Activated CD8-positive, alpha-beta memory T cell treated with anti-CD3 and anti-CD28 coated beads for 48 hours (primary cell): ENCODE measurements around the gene PLEKHG1.

Experiments used
- DNase-seq, 3 experiments: peaks; one replicate each; pipeline ENCODE4 v3.0.0-alpha.2; 2020; ENCODE audit warnings: low read depth in 2 of 3, low spot score in 2 of 3

PLEKHG1 gene

DNA sequence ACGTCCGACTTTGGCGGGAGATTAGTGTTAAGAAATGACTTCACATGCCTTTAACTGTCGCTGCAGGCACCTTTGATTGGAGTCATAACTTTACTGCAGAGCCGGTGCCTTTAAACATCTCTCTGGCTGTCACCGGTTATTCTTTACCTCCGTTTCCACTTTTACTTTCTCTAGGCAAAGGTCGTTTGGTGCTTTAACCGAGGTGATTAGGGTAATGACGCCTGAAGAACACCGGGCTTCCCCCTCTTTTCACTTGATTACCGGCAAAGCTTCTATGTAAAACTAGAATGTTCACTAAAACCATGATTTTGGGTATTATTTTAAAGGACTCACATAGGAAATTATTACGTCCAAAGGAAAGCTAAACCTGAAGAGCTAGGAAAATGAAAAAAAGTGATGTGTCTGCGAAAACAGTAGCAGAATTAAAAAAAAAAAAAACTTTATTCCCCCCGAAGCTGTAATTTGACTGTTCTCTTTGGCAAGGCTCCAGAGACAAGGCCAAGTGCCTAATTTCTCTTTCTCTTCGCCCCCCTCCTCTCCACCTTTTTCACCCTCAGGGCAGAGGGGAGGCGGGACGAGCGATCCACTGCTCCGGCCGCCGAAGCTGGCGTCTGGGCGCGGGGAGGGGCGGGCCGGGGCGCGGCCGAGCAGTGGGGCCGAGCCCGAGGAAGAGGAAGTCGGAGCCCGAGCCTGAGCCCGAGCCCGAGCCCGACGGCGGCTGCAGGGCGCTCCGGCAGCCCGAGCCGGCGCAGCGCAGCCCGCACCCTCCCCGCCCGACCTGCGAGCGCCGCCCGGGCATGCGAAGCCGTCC, at the start of gene PLEKHG1:
Gene PLEKHG1, plus strand, starts transcription at position 687 of the 811 bp plus-strand sequence. CDS start 133,797 bp downstream, outside the sequence.
- peak; percentile 6 to 52 (median 21) for DNase-seq

DNA sequence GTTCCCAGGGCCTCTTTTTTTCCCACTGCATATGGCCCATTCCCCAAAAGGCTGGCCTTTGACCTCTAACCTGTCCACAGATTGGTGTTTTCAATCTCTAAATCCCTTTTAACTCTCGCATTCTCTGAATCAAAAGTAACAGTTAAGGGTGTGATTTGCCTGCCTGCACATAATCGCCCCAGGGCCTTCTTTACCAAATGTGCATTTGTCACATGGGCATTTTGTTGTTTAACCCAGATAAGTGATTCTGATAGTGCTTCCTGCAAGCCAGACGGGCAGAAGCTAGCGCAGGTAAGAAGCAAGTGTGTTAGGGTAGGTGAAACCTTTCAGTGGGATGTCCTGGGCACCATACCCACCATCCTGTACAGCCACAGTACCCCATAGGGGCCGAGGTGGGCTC, 49.4 kb upstream of the PLEKHG1 start:
- no peak for DNase-seq

DNA sequence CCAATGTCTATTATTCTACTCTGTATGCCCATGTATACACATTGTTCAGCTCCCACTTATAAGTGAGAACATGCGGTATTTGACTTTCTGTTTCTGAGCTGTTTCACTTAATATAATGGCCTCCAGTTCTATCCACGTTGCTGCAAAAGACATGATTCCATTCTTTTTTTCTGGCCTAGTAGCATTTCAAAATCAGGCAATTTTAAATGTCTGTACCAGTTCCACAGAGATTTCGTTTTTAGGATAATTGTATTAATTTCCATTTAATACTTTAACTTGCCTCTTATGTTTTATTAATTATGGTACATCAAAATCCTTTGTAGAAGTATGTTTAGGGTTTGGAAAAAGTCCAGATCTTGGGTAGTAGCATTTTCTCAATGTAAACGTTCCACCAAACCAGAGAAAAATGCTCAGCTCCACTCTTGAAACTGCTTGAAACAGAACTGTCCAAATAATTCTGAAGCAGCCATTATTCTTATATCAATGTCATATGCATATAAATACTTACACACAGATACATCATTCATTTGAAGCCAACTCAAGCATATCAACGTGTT, 42.6 kb upstream of the PLEKHG1 start:
- no peak for DNase-seq

DNA sequence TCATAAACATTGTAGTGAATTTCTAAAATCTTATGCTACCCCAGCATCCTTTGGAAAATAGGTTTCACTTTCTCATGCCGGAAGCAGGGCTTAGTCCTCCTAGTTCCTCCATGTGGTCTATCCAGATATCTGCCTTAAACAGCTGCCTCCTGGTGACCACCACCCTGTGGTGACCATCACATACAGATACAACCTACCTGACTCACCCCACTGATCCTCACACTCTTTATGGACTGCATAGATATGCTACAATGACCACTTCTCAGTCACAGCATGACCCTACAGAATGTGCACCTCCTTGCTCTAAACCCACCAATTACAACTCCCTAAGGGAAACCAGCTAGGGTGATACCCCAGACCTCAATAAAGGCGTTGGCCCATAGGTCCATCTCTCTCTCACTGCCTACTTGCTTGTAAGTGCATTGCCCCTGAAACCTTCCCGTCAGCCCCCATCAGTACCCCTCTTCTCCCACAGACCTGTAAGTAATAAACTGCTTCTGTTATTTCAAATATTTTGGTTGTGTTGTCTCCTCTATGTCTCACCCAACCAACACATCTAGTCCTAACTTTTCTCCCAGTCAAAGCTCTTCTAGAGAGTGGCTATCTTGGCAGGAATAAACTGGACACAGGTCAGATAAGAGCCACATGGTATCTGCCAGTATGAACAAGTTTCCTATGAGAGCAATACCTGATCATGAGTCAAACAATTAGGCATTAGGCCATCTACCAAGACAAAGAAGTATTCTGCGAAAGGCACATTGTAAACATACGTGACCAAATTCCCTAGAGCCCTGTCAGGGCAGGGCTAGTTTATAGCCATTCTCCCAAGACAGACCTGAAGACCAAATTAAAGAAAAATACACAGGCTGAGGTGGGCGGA, 39.4 kb upstream of the PLEKHG1 start:
- no peak for DNase-seq

DNA sequence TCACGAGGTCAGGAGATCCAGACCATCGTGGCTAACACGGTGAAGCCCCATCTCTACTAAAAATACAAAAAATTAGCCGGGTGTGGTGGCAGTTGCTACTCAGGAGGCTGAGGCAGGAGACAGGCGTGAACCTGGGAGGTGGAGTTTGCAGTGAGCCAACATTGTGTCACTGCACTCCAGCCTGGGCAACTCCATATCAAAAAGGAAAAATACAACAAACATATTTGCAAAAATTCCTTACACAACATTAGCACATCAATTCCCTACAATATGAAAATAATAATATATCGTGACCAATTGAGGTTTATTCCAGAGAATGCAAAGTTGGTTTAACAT, 38.8 kb upstream of the PLEKHG1 start:
- DNase-seq: no peak

DNA sequence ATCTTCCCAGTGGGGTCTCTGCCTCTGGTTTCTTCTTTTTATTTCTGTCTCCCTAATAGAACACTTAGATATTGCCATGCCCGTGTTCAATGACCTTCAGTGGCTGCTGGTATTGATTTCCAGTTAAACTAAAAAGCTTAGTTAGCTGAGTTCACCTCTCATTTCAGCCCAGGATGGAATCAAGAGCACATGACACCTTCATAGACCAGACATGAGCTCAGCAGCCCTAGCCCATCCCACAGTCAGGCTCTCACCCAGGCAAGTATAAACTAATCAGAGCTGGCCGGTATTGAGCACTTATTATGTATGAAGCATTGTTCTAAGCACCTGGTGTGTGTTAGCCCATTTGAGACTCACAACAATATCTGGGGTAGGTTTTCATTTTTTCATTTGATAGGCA, 33.7 kb upstream of the PLEKHG1 start:
- DNase-seq: no peak

DNA sequence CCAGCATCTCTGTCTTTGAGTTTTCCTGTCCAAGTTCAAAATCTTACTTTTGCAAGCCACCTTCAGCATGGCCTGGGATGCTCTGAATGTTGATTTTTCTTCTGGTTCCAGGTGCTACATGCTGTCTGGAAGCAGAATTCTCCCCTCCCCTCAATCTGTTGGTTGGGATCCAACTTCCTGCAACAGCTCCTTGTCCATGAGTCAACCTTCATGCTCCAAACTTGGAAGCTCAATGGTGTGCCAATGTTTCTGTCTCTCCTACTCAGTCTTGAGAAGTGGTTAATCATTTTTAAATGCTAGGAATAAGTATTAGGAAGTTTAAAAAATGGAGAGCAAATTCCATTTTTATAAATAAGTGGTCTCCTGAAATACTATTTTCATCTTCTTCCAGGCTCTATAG, 33.2 kb upstream of the PLEKHG1 start:
- no peak for DNase-seq

DNA sequence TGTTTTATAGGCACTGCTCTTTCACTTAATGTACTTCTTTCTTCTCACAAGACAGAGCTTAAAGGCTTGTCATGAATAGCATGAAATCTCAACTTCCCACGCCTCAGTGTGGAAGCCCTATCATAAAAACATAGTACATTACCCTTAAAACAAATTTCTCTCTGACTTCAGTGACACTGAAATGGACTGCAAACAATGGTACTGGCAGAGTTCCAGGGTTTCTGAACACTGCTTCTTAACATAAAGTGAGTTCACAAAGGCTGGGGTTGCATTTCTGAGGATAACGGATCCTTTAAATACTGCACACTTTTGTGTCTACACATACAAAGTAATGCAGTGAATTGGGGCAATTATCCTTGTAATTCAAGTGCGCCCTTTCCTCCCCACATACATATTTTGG, 32.3 kb upstream of the PLEKHG1 start:
- no peak for DNase-seq

DNA sequence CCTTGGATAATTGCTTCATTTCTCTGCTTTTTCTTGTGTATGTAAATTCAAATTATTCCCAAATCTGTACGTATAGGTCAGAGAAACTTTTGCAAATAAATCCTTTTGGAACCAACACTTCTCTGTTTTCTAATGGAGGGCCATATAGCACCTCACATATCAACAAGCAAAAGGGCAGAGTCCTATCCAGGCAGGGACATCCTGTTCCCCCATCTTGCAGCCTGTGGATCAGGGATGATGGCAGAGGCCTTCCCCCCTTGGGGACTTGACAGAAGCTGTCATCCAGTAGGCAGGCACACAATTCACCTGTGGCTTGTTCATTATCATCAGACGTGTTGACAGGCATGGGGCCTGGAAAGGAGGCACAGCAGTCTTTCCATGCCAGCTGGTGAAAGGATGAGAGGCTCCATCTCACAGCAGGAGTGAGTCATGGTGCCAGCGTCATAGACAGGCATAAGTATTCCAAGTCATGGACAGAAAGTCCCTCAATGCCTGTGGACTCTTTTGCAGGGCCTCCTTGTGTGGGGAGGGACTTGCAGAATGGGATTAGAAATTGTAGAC, 31.8 kb upstream of the PLEKHG1 start:
- DNase-seq: no peak

DNA sequence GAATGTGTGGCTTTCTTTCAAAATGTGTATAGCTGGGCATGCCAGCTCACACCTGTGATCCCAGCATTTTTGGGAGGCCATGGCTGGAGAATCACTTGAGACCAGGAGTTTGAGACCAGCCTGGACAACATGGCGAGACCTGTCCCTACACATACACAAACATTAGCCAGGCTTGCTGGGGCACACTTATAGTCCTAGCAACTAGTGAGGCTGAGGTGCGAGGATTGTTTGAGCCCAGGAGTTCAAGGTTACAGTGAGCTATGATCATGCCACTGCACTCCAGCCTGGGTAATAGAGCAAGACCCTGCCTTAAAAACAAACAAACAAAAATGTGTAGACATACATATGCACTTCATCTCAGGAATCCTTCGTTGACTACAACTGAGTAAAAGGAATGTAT, 31.1 kb upstream of the PLEKHG1 start:
- no peak for DNase-seq

DNA sequence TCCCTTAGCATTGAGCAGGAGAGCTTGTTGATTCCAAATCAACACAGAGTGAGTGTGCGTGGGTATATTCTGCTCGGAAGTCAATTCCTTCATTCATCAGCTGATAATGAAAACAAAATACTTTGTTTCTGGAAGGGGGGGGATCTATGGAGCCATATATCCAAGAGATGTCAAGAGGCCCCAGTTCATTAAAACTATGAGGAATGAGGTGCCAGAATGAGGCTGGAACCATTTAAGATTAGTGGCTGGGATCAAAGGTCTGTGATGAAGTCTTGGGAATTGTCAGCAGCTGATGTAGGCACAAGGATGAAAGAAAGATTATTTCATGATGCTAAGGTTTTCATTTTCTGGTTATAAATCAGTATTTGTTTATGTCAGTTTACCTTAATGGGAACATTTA, 30.5 kb upstream of the PLEKHG1 start:
- DNase-seq: no peak

DNA sequence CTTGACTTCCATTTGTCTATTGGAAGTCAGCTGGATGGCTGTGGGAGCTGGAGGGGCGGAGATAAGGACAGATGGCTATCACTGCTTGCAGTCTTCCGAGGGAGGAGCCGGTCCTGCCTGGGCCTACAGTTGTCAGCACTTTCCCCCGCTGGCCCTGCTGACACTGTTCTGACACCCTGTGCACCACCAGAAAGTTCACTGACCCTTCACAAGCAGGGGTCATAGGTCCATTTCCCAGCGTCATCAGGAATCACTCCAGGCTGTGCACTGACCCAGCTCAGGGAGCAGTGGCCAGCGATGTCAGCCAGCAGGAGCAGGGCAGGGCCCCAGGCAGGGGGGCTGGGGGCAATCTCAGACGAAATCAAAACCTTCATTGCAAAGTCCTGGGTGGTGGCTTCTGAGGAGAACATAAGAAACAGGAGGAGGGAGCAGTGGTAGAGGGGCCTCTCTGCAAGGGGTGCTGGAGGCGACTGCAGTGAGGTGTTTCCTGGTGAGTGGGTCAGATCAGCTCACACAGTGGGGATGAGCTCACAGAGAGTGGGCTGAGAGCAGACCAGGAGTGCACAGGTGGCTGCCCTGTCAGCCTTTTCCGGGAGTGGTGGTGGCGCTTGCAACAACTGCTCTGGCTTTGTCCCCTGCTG, 26.5 kb upstream of the PLEKHG1 start:
- DNase-seq: no peak

DNA sequence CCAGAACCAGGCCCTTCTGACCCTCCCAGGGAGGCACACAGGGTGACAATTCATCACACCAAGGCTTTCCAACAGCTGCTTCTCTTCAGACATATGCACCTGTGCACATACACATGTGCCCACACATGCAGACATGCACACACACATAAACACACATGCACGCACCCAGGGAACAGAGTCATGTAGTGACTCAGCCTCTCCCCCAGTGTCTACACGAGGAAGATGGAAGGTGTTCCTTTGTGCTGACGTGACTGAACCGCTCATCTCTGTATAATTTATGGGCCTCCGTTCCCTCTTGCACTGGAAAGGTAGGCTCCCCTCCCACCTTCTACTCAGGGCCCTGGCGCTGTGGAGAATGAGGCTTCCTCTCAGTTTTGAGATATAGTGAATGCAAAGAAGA, 23.8 kb upstream of the PLEKHG1 start:
- no peak for DNase-seq

DNA sequence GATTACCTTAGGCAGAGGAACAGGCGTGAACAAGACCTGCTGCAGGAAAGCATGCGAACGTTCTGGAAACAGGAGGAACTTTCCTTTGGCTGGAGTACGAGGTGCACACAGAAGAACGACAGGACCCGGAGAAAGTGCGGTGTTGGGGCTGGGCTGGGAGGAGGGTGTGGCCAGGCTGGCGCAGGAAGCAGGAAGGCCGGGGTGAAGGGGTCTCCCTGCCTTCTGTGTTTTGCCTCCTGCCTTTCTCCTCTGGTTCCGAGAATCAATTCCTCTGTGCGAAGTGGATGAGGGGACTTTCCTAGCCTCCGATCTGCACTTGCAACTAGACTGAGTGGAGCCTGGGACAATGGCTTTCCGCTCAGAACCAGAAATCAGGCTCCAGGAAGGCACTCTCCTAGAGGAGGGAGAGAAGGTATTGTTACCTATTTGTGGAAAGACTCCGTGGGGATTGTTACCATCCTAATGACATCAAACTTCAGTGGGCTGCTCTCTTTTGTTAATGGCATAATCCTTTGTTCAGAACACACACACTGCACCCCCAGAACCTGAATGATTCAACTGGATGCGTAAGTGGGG, 22.9 kb upstream of the PLEKHG1 start:
- no peak for DNase-seq

DNA sequence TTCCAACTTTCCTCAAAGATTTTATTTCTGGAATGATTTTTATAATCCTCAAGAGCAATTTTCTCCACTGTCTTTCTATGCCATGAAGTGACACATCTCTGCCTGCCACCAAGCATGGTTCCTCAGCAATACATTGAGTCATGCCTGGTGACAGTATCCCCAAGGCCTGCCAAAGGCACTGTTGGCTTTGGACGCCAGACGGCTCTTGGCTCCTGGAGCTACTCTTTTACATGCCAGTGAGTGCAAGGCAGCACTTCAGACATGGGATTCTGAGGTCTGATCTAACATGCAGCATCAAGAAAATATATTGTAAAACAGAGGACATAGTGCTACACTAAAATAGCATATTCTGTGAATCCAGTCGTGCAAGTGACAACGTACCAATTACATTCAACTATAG, 20.1 kb upstream of the PLEKHG1 start:
- DNase-seq: no peak

DNA sequence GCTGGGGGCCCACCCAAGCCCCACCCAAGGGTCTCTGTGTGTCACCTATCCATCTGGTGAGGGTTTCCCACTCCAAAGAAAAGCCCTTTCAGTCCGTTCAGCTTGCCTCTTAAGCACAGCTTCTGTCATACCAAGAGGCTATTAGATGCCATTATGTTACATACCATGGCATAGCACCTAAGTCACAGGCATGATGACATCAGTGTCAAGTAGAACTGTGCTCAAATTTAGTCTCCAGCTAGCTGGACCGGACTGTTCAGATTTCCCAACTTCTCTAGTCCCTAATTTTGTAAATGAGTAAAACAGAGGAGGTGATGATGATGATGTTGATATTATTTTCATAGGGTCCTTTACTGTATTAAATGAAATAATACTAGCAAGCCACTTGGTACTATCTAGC, 19.2 kb upstream of the PLEKHG1 start:
- DNase-seq: no peak

DNA sequence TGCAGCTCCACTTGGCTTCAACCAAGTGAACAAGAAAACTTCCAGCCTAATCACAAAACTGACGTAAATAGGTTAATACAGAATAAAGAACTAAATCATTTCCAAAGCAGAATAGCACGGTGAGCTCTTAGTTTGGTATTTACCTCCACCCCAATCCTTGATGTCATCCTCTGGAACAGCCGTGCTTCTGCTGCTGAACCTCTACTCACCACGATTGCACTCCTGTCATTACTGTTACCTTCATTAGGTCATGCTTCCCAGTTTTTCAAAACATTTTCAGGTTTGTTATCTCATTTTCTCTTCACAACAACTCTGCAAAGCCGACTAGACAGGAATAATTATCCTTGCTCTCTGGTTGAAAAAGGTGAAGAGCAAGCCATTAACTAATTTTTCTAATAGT, 15.6 kb upstream of the PLEKHG1 start:
- no peak for DNase-seq

DNA sequence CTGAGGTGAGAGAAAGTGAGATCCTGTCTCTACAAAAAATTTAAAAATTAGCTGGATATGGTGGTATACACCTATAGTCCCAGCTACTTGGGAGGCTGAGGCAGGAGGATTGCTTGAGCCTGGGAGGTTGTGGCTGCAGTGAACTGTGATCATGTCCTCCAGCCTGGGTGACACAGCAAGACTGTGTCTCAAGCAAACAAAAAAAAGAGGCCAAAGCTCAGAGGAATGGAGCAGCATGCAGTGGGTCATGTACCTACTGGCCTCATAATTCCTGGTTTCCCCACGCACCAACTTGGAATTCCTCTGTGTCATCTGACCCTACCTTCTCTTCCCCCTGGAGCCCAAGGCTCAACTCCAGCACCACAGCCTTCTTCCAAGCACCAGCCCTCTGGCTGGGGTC, 15.1 kb upstream of the PLEKHG1 start:
- no peak for DNase-seq

DNA sequence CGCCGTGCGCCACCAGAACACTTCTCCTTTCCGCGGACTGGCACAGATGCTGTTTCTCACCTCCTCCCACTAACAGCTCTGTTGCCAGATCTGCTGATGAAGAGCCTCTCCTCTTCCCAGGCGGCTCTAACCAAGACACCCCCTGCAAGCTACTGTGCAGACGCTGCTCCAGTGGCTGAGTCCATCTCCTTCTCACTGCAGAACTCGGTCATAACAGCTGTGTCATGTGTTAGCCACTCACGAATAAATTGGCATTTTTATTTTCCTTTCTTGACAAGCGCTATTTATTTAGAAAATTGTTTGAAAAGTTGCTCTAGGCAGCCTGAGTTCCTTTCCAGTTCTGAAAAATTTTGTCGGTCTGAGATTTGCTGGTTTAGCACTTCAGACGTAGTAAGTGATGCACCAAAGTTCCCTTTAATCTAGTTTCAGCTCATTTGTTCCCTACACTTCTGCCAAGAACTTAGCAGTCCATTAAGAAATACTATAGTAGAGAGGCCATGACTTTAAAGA, 12.8 kb upstream of the PLEKHG1 start:
- DNase-seq: no peak

DNA sequence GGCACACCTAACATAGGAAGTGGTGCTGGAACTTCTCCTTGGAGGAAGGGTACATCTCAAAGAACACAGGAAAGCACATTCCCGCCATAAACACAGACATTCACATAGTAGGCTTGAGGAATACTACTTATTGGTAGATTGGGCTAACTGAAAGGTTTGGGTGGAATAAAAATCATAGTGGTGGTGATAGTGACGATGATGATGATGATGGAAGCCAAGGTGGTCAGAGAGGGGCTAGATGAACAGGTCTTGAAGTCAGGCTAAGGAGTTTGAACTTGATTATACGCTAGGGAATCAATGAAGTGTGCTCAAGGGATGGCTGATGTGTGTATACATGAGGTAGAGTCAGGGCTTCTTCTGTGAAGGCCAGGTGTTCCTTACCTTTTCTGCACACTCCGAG, 12.0 kb upstream of the PLEKHG1 start:
- DNase-seq: no peak
